Tibial artery (tissue), 4 donors: Measurements from ENCODE around the gene NDUFV3.
A peak's percentile ranks its signal among the peaks of the same experiment; 100 is the strongest.

ENCODE experiments used
- DNase-seq, 2 donors: peaks; one replicate each; pipeline ENCODE4 v3.0.0-alpha.2; 2019
- H3K27ac ChIP-seq, 2 donors: fragments of 200-600 bp; sonication (generic) in 1 of 2; 1 replicate in 1 of 2; 2 replicates in 1 of 2; pipeline ENCODE4 v1.5.1; 2018 to 2019; ENCODE audit warnings: mild to moderate bottlenecking in 1 of 2
- H3K27me3 ChIP-seq, 2 donors: fragments of 200-600 bp; sonication (generic) in 1 of 2; one replicate each; pipeline versions ENCODE4 v1.5.1 to v1.6.0; 2016 to 2019
- H3K36me3 ChIP-seq, 3 donors: fragments of 200-600 bp; sonication (generic) in 2 of 3; one replicate each; pipeline ENCODE4 v1.5.1; 2016 to 2019; ENCODE audit warnings: mild to moderate bottlenecking in 2 of 3
- H3K4me1 ChIP-seq, 4 donors: fragments of 200-600 bp; sonication (generic) in 2 of 4; 1 replicate in 3 of 4; 2 replicates in 1 of 4; pipeline ENCODE4 v1.5.1; 2016 to 2019
- H3K4me3 ChIP-seq, 2 donors: fragments of 200-600 bp; sonication (generic) in 1 of 2; 1 replicate in 1 of 2; 2 replicates in 1 of 2; pipeline ENCODE4 v1.5.1; 2018 to 2019; ENCODE audit warnings: mild to moderate bottlenecking in 2 of 2
- H3K9me3 ChIP-seq, 3 donors: fragments of 200-600 bp; sonication (generic) in 1 of 3; one replicate each; pipeline ENCODE4 v1.5.1; 2016 to 2019
- CTCF ChIP-seq, 2 experiments: fragments of 200-600 bp in 1 of 2; fragments of 450-650 bp in 1 of 2; IDR thresholded peaks; one replicate each; pipeline ENCODE4 v1.5.1; 2017 to 2019; ENCODE audit warnings: antibody characterized with exemption in 2 of 2, mild to moderate bottlenecking in 1 of 2, moderate library complexity in 1 of 2
- intact Hi-C: fragments of 100-400 bp; cut with DNase I; formaldehyde crosslinking; loops from one replicate; pipeline ENCODE4 v1.15.0; 2023; ENCODE audit warnings: low total_unique reads

Gene NDUFV3

DNA sequence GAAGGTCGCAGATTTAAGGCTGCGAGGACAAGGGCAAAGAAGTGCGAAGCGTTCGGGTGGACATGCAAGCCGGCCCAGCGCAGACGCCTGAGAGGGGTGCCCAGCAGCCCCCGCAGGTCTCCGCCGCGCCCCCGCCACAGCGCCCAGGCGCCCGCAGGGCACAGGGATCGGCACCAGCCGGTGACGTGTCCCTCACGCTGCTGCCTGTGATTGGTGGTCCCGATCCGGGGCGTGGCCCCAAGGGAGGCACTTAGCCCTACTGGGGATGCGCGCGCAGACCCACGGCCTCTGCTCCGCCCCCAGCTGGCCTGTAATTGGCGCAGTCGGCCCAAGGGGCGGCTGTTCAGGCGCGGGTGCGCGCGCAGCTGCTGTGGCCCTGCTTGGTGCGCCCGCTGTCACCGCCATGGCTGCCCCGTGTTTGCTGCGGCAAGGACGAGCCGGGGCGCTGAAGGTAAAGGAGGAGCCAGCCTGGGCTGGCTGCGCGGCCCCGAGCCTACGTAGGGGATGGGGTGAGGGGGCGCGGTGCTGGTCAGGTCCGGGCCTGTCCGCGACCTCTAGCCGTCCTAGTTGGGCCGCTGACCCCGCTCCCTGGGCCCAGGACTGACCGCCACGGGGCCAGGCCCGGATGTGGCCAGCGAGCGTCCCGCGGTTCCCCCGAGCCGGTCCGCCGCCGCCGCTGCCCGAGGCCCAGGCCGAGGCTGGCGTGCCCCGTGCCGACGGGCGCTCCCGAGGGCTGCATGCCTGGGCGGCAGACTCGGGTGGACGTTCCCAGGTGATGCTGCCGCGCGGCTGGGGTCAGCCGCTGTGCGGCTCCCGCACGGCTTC lies at the start of gene NDUFV3:
Gene NDUFV3 (plus strand): TSS at position 379 of the 825 bp plus-strand sequence. CDS start 25 bp downstream, at position 404.
- H3K36me3 ChIP-seq, result peaks cover 3 to 19% (median 13%) of the 10 kb centered on the region in 3 donors
- H3K27ac ChIP-seq, result peak within 1 kb of the TSS; percentile 93 to 96
- TF ChIP-seq CTCF (IDR thresholded peaks at IDR 0.05), result no peak
- peak within 1 kb of the TSS; percentile 85 to 94 for H3K4me3 ChIP-seq
- intact Hi-C loops, result loop anchor here (10.0 kb wide), 1 partner anchor 82 kb away; the partner anchor contains the start of gene PKNOX1
- H3K9me3 ChIP-seq, result no peaks in the 10 kb centered on the region
- peak; percentile 100 for DNase-seq
- no peaks in the 10 kb centered on the region for H3K27me3 ChIP-seq
- H3K4me1 ChIP-seq, result peaks cover 0 to 17% (median 5%) of the 10 kb centered on the region in 4 donors

DNA sequence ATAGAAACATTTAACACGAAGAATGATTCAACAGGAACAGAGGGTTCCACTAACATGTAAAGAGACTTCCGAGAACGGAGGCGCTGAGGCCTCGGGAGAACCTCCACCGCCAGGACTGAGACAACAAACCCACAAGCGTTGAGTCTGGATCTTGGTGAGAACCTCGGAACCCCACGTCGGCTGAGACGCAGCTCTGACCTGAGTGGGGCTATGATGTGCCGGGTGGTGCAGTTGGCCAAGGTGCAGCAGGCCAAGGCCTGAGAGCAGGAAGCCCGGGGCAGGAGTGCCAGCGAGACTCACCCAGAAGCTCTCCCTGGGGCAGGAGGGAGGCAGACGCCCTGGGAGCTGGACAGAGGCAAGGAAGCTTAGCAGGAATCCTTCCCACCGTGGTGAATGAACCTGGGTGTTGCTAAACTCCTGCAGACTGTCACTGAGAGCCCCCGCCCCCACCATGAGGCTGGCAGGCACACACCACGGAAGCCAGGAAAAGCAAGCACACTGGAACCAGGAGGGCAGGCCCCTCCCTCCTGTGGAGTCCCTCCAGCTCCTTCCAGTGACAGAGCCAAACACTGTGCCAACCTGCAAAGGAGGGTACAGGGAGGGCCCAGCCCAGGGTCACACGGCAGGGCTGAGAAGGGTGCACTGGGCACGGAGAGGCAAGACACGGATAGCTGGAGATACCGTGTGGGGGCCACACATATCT lies 48.5 kb upstream of the NDUFV3 start:
- peaks cover 19 to 87% (median 57%) of the 10 kb centered on the region in 3 donors for H3K36me3 ChIP-seq
- no peak for TF ChIP-seq CTCF (IDR thresholded peaks at IDR 0.05)
- DNase-seq, result peak; percentile 30 to 65
- intact Hi-C loops, result no loop called here
- H3K9me3 ChIP-seq, result no peaks in the 10 kb centered on the region
- no peak overlapping the region for H3K4me3 ChIP-seq
- H3K27me3 ChIP-seq, result no peaks in the 10 kb centered on the region
- H3K4me1 ChIP-seq, result peaks cover 0 to 12% (median 2%) of the 10 kb centered on the region in 4 donors
- no peak overlapping the region for H3K27ac ChIP-seq

DNA sequence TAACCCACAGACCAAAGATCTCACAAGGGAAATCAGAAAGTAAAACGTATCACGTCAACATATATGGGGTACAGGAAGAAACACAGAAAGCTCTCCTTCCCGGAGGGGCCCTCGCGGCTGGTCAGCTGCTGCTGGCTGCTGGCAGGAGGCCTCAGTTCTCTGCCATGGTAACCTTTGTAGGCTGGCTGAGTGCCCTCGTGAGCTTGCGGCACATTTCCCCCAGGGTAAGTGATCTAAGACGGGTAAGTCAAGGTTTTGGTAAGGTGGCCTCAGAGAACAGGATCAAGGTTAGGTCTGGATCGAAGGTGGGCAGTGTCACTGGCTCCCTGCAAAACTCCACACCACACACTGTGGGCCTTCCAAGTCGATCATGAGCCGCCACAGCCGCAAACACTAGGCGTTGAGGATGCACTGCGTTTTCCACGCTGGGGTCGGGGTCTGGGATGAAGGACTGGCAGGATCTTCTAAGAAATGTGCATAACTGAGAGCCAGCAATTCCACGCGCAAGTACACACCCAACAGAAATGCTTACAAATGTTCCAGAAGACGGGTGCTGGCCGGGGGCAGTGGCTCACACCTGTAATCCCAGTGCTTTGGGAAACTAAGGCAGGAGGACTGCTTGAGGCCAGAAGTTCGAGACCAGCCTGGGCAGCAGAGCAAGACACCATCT lies 47.7 kb upstream of the NDUFV3 start:
- Histone ChIP-seq H3K36me3 (peaks cover 27 to 87% (median 60%) of the 10 kb centered on the region in 3 donors), H3K27ac (no peak overlapping the region), H3K9me3 (no peaks in the 10 kb centered on the region), H3K4me3 (no peak overlapping the region), H3K4me1 (peaks cover 0 to 12% (median 2%) of the 10 kb centered on the region in 4 donors), H3K27me3 (no peaks in the 10 kb centered on the region)
- intact Hi-C loops, result no loop called here
- no peak for TF ChIP-seq CTCF (IDR thresholded peaks at IDR 0.05)
- DNase-seq, result peak; percentile 22 to 63

DNA sequence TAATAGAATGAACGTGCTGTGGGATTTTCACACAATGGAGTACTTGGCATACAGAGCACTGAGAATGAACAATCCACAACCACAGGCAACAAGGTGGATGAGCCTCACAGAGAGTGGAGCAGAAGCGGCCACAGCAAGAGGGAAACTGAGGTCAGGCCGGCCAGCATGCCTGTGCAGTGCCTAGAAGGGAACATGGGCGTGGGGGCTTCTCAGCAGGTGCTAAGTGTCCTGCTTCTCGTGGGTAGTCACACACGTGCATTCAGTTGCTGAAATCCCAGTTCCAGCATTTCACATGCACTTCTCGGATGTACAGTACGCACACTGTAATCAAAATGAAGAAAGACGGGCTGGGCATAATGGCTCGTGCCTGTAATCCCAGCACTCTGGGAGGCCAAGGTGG lies 46.9 kb upstream of the NDUFV3 start:
- H3K4me1 ChIP-seq, result peaks cover 0 to 12% (median 2%) of the 10 kb centered on the region in 4 donors
- H3K4me3 ChIP-seq, result no peak overlapping the region
- peaks cover 30 to 87% (median 59%) of the 10 kb centered on the region in 3 donors for H3K36me3 ChIP-seq
- DNase-seq, result peak; percentile 11 to 46
- H3K9me3 ChIP-seq, result no peaks in the 10 kb centered on the region
- intact Hi-C loops, result no loop called here
- TF ChIP-seq CTCF (IDR thresholded peaks at IDR 0.05), result no peak
- no peaks in the 10 kb centered on the region for H3K27me3 ChIP-seq
- no peak overlapping the region for H3K27ac ChIP-seq

DNA sequence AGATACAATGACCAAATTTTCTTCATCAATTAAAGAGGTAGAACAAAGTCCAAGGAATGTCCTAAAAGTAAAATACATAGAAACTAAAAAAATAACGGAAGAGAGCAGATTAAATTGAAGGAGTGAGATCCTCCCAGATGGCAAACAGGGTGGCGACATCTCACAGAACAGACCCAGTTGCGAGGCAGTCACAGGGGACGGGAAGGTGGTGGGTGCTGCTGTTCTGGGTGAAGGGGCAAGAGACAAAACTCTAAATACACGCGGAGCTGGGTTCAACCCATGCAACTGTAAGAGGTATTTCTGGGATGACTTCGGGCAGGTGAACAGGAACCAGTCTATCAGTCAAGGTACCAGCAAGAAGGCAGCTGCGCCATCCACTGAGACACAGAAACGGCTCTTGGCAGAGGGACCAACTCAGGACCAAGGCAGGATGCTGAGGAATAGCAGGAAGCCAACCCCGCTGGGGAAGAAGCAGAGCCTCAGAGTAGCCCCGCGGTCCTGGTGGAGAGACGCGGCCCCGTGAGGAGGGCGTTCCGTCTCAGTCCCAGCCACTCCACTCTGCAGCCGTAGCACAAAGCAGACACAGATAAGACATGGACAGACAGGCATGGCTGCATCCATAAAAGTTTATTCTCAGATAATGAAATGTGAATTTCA lies 45.9 kb upstream of the NDUFV3 start:
- DNase-seq, result peak; percentile 11 to 62
- no peak overlapping the region for H3K27ac ChIP-seq
- H3K27me3 ChIP-seq, result no peaks in the 10 kb centered on the region
- H3K9me3 ChIP-seq, result no peaks in the 10 kb centered on the region
- intact Hi-C loops, result no loop called here
- H3K4me3 ChIP-seq, result no peak overlapping the region
- H3K4me1 ChIP-seq, result peaks cover 0 to 12% (median 2%) of the 10 kb centered on the region in 4 donors
- H3K36me3 ChIP-seq, result peaks cover 37 to 88% (median 61%) of the 10 kb centered on the region in 3 donors
- no peak for TF ChIP-seq CTCF (IDR thresholded peaks at IDR 0.05)
